H9 (cell line): ENCODE data around the gene EGLN3. TPM values are rescaled to one million over a fixed set of nuclear protein-coding genes. Genes with fewer than 3 reads are reported as not detected.
A peak's percentile ranks its signal among the peaks of the same experiment; 100 is the strongest.

Source experiments
- DNase-seq: peaks from one replicate; pipeline ENCODE4 v3.0.0-alpha.2; 2017
- H2AFZ ChIP-seq: one replicate; pipeline ENCODE4 v1.6.1; 2013; ENCODE audit warnings: mild to moderate bottlenecking, low read length, control low read depth, moderate library complexity
- H2AK5ac ChIP-seq: 2 replicates; pipeline ENCODE4 v1.6.1; 2013; ENCODE audit warnings: low read length, control low read depth, mixed read lengths; ENCODE audit not compliant: insufficient read length
- H2BK120ac ChIP-seq: one replicate; pipeline ENCODE4 v1.6.1; 2013; ENCODE audit warnings: low read depth, mild to moderate bottlenecking, low read length, control low read depth, inconsistent platforms; ENCODE audit not compliant: poor library complexity, severe bottlenecking
- H2BK12ac ChIP-seq: 2 replicates; pipeline ENCODE4 v1.6.1; 2013; ENCODE audit warnings: low read length, control low read depth, mixed read lengths, low read depth; ENCODE audit not compliant: insufficient read length
- H2BK15ac ChIP-seq: 2 replicates; pipeline ENCODE4 v1.6.1; 2013; ENCODE audit warnings: low read depth, low read length, control low read depth
- H2BK20ac ChIP-seq: one replicate; pipeline ENCODE4 v1.6.1; 2013; ENCODE audit warnings: low read depth, mild to moderate bottlenecking, low read length, control low read depth, inconsistent platforms; ENCODE audit not compliant: poor library complexity, severe bottlenecking
- H2BK5ac ChIP-seq: 2 replicates; pipeline ENCODE4 v1.6.1; 2013; ENCODE audit warnings: low read length, control low read depth, mixed read lengths; ENCODE audit not compliant: insufficient read length
- H3K14ac ChIP-seq: 2 replicates; pipeline ENCODE4 v1.6.1; 2013; ENCODE audit warnings: low read length, control low read depth; ENCODE audit not compliant: insufficient read depth
- H3K18ac ChIP-seq: 2 replicates; pipeline ENCODE4 v1.6.1; 2013; ENCODE audit warnings: low read depth, mild to moderate bottlenecking, mixed read lengths, low read length, control low read depth; ENCODE audit not compliant: insufficient read length
- H3K23ac ChIP-seq: 2 replicates; pipeline ENCODE4 v1.6.1; 2013; ENCODE audit warnings: low read length, control low read depth, mixed read lengths, low read depth; ENCODE audit not compliant: insufficient read length
- H3K23me2 ChIP-seq: 2 replicates; pipeline ENCODE4 v1.6.1; 2013; ENCODE audit warnings: low read depth, mild to moderate bottlenecking, mixed read lengths, low read length, control low read depth; ENCODE audit not compliant: insufficient read length, poor library complexity, severe bottlenecking
- H3K27ac ChIP-seq: 2 replicates; pipeline ENCODE4 v1.5.1; 2013; ENCODE audit warnings: low read length, control low read depth, mixed read lengths, low read depth; ENCODE audit not compliant: insufficient read length
- H3K27me3 ChIP-seq: 2 replicates; pipeline ENCODE4 v1.6.1; 2013; ENCODE audit warnings: low read length, control low read depth, inconsistent platforms; ENCODE audit not compliant: insufficient read depth
- H3K4ac ChIP-seq: 2 replicates; pipeline ENCODE4 v1.6.1; 2013; ENCODE audit warnings: low read depth, mild to moderate bottlenecking, control low read depth, inconsistent platforms, low read length, moderate library complexity
- H3K4me1 ChIP-seq: 2 replicates; pipeline ENCODE4 v1.6.1; 2013; ENCODE audit warnings: low read length, control low read depth, inconsistent platforms; ENCODE audit not compliant: insufficient read depth
- H3K4me2 ChIP-seq: 2 replicates; pipeline ENCODE4 v1.6.1; 2013; ENCODE audit warnings: low read length, control low read depth, mixed read lengths; ENCODE audit not compliant: insufficient read length, insufficient read depth
- H3K56ac ChIP-seq: 2 replicates; pipeline ENCODE4 v1.6.1; 2013; ENCODE audit warnings: low read depth, mild to moderate bottlenecking, mixed read lengths, low read length, control low read depth; ENCODE audit not compliant: insufficient read length
- H3K79me1 ChIP-seq: 2 replicates; pipeline ENCODE4 v1.6.1; 2013; ENCODE audit warnings: low read depth, mild to moderate bottlenecking, moderate library complexity, low read length, control low read depth, inconsistent platforms; ENCODE audit not compliant: insufficient read depth, poor library complexity, severe bottlenecking
- H3K79me2 ChIP-seq: 2 replicates; pipeline ENCODE4 v1.6.1; 2013; ENCODE audit warnings: low read length, control low read depth, inconsistent platforms; ENCODE audit not compliant: insufficient read depth
- H3K9ac ChIP-seq: 2 replicates; pipeline ENCODE4 v1.6.1; 2013; ENCODE audit warnings: low read length, control low read depth, mixed read lengths; ENCODE audit not compliant: insufficient read length; ENCODE audit errors: extremely low read depth
- H3K9me3 ChIP-seq: one replicate; pipeline ENCODE4 v1.6.1; 2013; ENCODE audit warnings: low read depth, low read length, inconsistent platforms; ENCODE audit not compliant: control insufficient read depth
- H3T11ph ChIP-seq: one replicate; pipeline ENCODE4 v1.6.1; 2013; ENCODE audit warnings: mild to moderate bottlenecking, low read length, control low read depth, inconsistent platforms
- H4K20me1 ChIP-seq: one replicate; pipeline ENCODE4 v1.6.1; 2013; ENCODE audit not compliant: control insufficient read depth, insufficient read length, insufficient read depth
- H4K5ac ChIP-seq: 2 replicates; pipeline ENCODE4 v1.6.1; 2013; ENCODE audit warnings: low read depth, mild to moderate bottlenecking, mixed read lengths, low read length, control low read depth; ENCODE audit not compliant: insufficient read length
- H4K8ac ChIP-seq: replicated peaks from 2 replicates; pipeline ENCODE4 v1.6.1; 2013; ENCODE audit warnings: low read length, control low read depth, mixed read lengths, low read depth; ENCODE audit not compliant: insufficient read length
- H4K91ac ChIP-seq: 2 replicates; pipeline ENCODE4 v1.6.1; 2013; ENCODE audit warnings: low read depth, mild to moderate bottlenecking, moderate library complexity, mixed read lengths, low read length, control low read depth; ENCODE audit not compliant: insufficient read length
- H3K27ac Mint-ChIP-seq, 3 experiments: 2 replicates in 2 of 3; 3 replicates in 1 of 3; pipeline ENCODE4 v1.8.0; 2020 to 2021; ENCODE audit warnings: mixed read lengths in 3 of 3, mild to moderate bottlenecking in 1 of 3, moderate library complexity in 1 of 3
- H3K27me3 Mint-ChIP-seq: 2 replicates; pipeline ENCODE4 v1.8.0; 2021; ENCODE audit warnings: low read depth, mild to moderate bottlenecking, moderate library complexity, mixed read lengths
- H3K36me3 Mint-ChIP-seq, 3 experiments: 2 replicates in 2 of 3; 3 replicates in 1 of 3; pipeline ENCODE4 v1.8.0; 2020 to 2021; ENCODE audit warnings: low read depth in 3 of 3, mixed read lengths in 3 of 3; ENCODE audit not compliant: insufficient read depth in 1 of 3
- H3K4me1 Mint-ChIP-seq, 2 experiments: 2 replicates each; pipeline ENCODE4 v1.8.0; 2020; ENCODE audit warnings: mixed read lengths in 2 of 2
- H3K4me3 Mint-ChIP-seq, 2 experiments: 2 replicates in 1 of 2; 3 replicates in 1 of 2; pipeline ENCODE4 v1.8.0; 2020 to 2021; ENCODE audit warnings: mild to moderate bottlenecking in 2 of 2, mixed read lengths in 2 of 2, moderate library complexity in 1 of 2
- H3K9me3 Mint-ChIP-seq, 2 experiments: 2 replicates in 1 of 2; 3 replicates in 1 of 2; pipeline ENCODE4 v1.8.0; 2020; ENCODE audit warnings: mild to moderate bottlenecking in 2 of 2, mixed read lengths in 2 of 2, moderate library complexity in 1 of 2
- WGBS: extraction: QIAGEN DNeasy Blood & Tissue Kit; methylation state at CpG from one replicate; pipeline ENCODE4 v1.1.7; 2013; ENCODE audit warnings: missing lambda C conversion rate, low lambda C conversion rate, mixed read lengths; ENCODE audit not compliant: insufficient read length; ENCODE audit errors: extremely low coverage; 5-methylcytosine and 5-hydroxymethylcytosine counted together
- total RNA-seq: library from RNA; stranded (reverse); gene quantifications from 2 replicates; pipeline ENCODE4 v1.2.1, GENCODE V29; 2021
- TF ChIP-seq, protein P1 (sequence below): fragments of 200-600 bp; sonication (generic); conservative IDR thresholded peaks from 3 replicates; pipeline ENCODE4 v1.8.0; 2021; ENCODE audit warnings: antibody characterized with exemption, mild to moderate bottlenecking

The EGLN3 gene
- total RNA-seq, 1 experiment from 2014 or later: 19.8 TPM

DNA sequence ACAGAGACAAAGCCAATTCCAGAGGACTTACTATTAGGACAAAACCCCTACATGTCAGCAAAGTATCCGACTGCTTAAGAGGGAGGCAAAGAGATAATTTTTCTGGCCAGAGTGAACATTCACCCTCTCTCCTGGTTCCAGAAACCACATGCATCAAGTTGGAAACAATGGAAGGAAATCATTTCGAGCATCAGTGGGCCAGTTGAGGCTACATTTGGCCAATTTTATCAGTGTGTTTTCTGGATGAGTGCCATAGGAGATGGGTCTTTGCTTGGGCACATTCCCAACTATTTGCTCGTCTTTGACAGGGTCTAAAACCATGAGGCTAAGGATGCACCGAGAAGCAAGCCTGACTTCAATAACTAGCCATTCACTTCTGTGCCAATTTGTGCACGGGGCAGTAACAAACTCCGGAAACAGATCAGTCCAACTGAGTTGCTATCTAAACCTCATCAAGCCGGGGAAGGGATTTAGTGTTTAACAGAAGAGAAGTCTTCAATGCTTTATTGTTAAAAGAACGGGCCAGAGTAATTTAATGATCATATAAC is 17.4 kb downstream of the EGLN3 start:
- no peak overlapping the region for H4K8ac ChIP-seq
- no peak overlapping the region for H2BK20ac ChIP-seq
- H3K27ac ChIP-seq: no peak overlapping the region
- no peaks in the 10 kb centered on the region for H3K9me3 ChIP-seq
- H3K9ac ChIP-seq: no peak overlapping the region
- no peak overlapping the region for H4K91ac ChIP-seq
- H2BK15ac ChIP-seq: no peak overlapping the region
- H3K56ac ChIP-seq: no peak overlapping the region
- Mint-ChIP-seq H3K36me3 (peaks cover 8 to 29% (median 25%) of the 10 kb centered on the region in 3 experiments; a peak in 6 of 7 replicates), H3K9me3 (no peaks in the 10 kb centered on the region), H3K4me3 (no peak overlapping the region), H3K4me1 (peaks cover 74 to 75% of the 10 kb centered on the region in 2 experiments), H3K27ac (peak overlapping the region in 2 of 3 experiments; percentile 32 to 78; a peak in 5 of 7 replicates), H3K27me3 (no peaks in the 10 kb centered on the region)
- no peak overlapping the region for H4K5ac ChIP-seq
- no peaks in the 10 kb centered on the region for H4K20me1 ChIP-seq
- peaks cover 6% of the 10 kb centered on the region; the same call in 1 of the 2 replicates for H3K79me2 ChIP-seq
- no peak overlapping the region for H2BK12ac ChIP-seq
- no peak overlapping the region; the same call in 1 of the 2 replicates for H3K14ac ChIP-seq
- no peak overlapping the region for H3T11ph ChIP-seq
- no peak overlapping the region for H3K23ac ChIP-seq
- no peak overlapping the region for H3K4ac ChIP-seq
- no peak overlapping the region for H2BK5ac ChIP-seq
- no peak overlapping the region for H2BK120ac ChIP-seq
- TF ChIP-seq, protein P1, sequence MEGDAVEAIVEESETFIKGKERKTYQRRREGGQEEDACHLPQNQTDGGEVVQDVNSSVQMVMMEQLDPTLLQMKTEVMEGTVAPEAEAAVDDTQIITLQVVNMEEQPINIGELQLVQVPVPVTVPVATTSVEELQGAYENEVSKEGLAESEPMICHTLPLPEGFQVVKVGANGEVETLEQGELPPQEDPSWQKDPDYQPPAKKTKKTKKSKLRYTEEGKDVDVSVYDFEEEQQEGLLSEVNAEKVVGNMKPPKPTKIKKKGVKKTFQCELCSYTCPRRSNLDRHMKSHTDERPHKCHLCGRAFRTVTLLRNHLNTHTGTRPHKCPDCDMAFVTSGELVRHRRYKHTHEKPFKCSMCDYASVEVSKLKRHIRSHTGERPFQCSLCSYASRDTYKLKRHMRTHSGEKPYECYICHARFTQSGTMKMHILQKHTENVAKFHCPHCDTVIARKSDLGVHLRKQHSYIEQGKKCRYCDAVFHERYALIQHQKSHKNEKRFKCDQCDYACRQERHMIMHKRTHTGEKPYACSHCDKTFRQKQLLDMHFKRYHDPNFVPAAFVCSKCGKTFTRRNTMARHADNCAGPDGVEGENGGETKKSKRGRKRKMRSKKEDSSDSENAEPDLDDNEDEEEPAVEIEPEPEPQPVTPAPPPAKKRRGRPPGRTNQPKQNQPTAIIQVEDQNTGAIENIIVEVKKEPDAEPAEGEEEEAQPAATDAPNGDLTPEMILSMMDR: no peak
- WGBS: no CpG with 5 or more reads among the region's 8 CpGs
- no peak overlapping the region for H2AFZ ChIP-seq
- no peak overlapping the region for H2AK5ac ChIP-seq
- H3K79me1 ChIP-seq: no peaks in the 10 kb centered on the region
- no peak overlapping the region for H3K18ac ChIP-seq
- H3K27me3 ChIP-seq: no peaks in the 10 kb centered on the region
- H3K23me2 ChIP-seq: no peaks in the 10 kb centered on the region
- H3K4me2 ChIP-seq: no peak overlapping the region
- DNase-seq: no peak
- peaks cover 25% of the 10 kb centered on the region; the same call in 1 of the 2 replicates for H3K4me1 ChIP-seq
